HG02840 (cell line): Measurements from ENCODE around the gene EHMT2.
"Not testable (repeated sequence)": the region's sequence is repeated elsewhere in the genome, so short reads cannot be mapped to it uniquely, and the experiment has no call there.

ENCODE experiments used
- ATAC-seq: cut with Tn5 transposase; IDR thresholded peaks from one replicate; pipeline ENCODE4 v1.9.1; 2021; ENCODE audit warnings: mild to moderate bottlenecking, moderate library complexity, moderate number of reproducible peaks; ENCODE audit not compliant: unreplicated experiment, low FRiP score

The EHMT2 gene

GRCh38 chr6:31847276-31847978 is 50.1 kb downstream of the EHMT2 start:
- no peak for ATAC-seq

- ATAC-seq = no peak
These were observed 53.0 kb downstream of the EHMT2 start for GRCh38 chr6:31844507-31844906.

DNA sequence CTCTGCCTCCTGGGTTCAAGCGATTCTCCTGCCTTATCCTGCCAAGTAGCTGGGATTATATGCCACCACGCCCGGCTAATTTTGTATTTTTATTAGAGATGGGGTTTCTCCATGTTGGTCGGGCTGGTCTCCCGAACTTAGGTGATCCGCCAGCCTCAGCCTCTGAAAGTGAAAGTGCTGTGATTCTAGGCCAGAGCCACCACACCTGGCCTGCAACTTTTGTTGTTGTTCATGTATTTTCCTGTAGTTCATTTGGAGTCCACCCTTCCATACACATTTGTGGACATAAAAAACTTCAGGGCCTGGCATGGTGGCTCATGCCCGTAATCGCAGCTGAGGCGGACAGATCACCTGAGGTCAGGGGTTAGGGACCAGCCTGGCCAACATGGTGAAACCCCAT is 55.4 kb downstream of the EHMT2 start:
- ATAC-seq = no peak

- not testable (repeated sequence) for ATAC-seq
These were observed 57.7 kb downstream of the EHMT2 start for GRCh38 chr6:31839779-31840126.

- ATAC-seq = no peak
These were observed 58.5 kb downstream of the EHMT2 start for GRCh38 chr6:31838968-31839367.

- not testable (repeated sequence) for ATAC-seq
These were observed 59.4 kb downstream of the EHMT2 start for GRCh38 chr6:31838114-31838553.

- ATAC-seq = no peak
These were observed 60.0 kb downstream of the EHMT2 start for GRCh38 chr6:31837369-31838113.

DNA sequence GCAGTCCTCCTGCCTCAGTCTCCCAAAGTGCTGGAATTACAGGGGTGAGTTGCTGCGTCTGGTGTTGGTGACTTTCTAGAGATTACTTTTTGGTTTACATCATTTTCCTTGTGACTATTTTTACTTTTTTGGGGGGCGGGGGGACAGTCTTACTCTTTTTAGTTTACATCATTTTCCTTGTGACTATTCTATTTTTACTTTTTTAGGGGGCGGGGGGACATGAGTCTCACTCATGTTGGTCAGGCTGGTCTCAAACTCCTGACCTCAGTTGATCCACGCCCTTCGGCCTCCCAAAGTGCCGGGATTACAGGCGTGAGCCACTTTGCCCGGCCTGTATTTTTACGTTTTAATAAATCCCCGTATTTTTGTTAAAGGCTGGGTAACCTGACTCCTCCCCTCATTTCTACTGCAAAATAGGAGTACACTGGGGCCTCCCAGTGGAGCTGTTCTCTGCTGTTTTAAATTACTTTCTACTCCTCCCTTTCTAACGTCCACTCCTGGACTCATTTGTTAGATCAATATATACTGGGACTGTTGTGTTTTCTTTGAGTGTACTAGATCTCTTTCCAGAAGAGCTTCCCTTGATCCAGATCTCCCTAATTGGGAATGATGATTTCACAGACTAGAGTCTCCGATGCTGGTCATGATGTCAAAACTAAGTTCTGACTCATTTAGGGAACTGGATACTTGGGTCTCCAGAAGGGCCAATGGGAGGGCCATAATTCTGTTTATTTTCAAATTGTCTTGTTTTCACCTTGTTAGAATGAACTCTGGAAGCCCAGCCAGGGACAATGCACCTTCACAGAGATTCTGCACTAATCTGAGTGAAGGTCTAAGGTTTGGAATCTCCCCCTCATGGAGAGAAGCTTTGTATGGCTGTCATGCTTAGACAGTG is 60.8 kb downstream of the EHMT2 start:
- no peak for ATAC-seq

- no peak for ATAC-seq
These were observed 61.4 kb downstream of the EHMT2 start for GRCh38 chr6:31836047-31836473.

- ATAC-seq = no peak
These were observed 62.9 kb downstream of the EHMT2 start for GRCh38 chr6:31834367-31835250.

GRCh38 chr6:31831350-31832215 is 65.9 kb downstream of the EHMT2 start:
- no peak for ATAC-seq

DNA sequence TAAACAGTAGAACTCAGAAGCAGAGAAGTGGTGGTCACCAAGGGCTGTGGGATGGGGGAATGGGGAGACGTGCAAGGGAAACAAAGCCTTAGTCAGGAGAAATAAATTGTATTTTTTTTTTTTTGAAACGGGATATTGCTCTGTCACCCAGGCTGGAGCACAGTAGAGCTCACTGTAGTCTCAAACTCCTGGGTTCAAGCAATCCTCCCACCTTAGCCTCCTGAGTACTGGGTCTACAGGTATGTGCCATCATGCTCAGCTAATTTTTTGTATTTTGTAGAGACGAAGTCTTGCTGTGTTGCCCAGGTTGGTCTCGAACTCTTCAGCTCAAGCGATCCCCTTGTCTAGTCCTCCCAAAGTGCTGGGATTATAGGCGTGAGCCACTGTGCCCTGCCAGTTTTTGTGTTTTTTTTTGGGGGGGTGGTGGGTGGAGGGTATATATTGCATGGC is 66.6 kb downstream of the EHMT2 start:
- no peak for ATAC-seq
